GM12865 (cell line): Measurements from ENCODE around the gene CDC42BPA.

Experiments used
- DNase-seq: peaks from one replicate; pipeline ENCODE4 v3.0.0; 2010; ENCODE audit warnings: low read depth
- H3K4me3 ChIP-seq: 2 replicates; pipeline ENCODE4 v1.5.1; 2011; ENCODE audit warnings: mild to moderate bottlenecking, low read depth, low read length, control low read depth
- TF ChIP-seq, protein P1 (sequence below): IDR thresholded peaks from 2 replicates; pipeline ENCODE4 v1.5.1; 2011; ENCODE audit warnings: low read length, control low read depth, low read depth, inconsistent platforms; ENCODE audit not compliant: insufficient read depth; ENCODE audit errors: missing control alignments

The CDC42BPA gene

DNA sequence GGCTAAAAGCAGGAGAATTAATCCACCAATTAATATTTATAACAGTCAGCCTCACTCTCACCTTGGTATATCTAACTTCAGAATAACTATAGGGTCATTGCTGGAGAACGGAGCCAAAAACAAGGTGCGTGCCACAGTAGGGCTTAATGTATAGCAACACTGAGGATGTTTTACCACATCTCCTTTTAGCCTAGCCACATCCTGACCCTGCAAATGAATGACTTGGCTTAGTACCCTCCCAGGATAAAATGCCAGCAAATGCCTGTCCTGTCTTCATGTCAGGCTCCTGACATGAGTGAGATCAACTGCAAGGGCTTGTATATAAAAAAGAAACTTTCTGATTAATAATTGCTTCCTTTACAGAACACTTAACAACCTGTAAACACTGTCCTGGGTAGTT is 2.7 kb upstream of the CDC42BPA start:
- TF ChIP-seq, protein P1, sequence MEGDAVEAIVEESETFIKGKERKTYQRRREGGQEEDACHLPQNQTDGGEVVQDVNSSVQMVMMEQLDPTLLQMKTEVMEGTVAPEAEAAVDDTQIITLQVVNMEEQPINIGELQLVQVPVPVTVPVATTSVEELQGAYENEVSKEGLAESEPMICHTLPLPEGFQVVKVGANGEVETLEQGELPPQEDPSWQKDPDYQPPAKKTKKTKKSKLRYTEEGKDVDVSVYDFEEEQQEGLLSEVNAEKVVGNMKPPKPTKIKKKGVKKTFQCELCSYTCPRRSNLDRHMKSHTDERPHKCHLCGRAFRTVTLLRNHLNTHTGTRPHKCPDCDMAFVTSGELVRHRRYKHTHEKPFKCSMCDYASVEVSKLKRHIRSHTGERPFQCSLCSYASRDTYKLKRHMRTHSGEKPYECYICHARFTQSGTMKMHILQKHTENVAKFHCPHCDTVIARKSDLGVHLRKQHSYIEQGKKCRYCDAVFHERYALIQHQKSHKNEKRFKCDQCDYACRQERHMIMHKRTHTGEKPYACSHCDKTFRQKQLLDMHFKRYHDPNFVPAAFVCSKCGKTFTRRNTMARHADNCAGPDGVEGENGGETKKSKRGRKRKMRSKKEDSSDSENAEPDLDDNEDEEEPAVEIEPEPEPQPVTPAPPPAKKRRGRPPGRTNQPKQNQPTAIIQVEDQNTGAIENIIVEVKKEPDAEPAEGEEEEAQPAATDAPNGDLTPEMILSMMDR, result no peak
- DNase-seq, result no peak
- no peak overlapping the region for H3K4me3 ChIP-seq

DNA sequence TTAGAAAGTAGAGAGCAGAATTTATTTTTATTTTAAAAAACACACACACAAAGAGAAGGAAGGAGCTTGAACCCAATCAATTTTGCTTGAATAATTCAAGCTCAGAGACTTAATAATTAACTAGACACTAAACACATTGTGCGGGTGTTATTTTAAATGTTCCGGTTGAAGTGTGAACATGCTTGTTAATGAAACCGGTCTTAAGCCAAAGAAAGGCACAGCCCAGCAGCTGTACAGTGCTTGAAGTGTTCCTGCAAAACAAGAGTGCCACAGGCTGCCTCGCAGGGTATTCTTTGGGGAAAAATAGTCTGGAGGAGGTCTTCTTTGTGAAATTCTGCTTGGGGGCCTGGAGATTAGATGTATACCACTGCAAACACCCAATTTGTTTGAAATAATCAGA is 2.2 kb upstream of the CDC42BPA start:
- DNase-seq, result no peak
- TF ChIP-seq, protein P1, result no peak

DNA sequence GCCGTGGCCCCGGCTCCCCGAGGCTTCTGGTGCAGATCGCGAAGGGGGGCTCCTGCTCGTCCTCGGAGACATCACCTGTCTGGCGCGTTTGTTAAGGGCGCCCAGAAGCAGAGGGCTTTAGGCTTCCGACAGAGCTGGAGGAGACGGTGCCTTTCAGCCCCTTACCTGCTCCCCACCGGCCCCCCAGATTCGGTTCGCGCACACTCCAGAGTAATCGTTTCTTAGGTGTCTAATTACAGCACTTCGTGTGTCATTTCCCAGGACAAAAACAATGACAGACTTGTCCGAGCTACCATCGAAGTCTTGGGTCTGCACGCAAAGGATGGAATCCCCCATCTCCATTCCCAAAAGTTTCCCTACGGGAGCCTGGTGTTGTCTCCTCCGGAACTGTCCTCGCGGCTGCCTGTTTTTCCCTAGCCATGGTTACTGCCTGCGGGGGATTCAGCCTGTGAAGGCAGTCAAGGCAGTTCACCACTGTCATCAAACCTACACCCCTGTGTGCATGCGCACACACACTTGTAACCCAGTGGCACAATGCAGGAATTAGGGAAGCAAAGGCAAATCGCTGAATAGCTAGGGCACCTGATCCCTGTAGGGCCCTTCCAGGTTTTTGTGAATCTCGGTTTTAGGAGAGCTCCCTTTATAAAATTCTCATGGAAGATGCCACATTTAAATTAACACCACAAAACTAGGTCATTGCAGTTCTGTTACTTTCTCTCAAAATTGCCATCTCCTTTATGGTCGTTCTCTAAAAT is 738 bp upstream of the CDC42BPA start:
- no peak overlapping the region for H3K4me3 ChIP-seq
- DNase-seq, result no peak
- TF ChIP-seq, protein P1, result no peak

More for the DNA sequence above, 2.2 kb upstream of the CDC42BPA start:
- H3K4me3 ChIP-seq, result no peak overlapping the region

DNA sequence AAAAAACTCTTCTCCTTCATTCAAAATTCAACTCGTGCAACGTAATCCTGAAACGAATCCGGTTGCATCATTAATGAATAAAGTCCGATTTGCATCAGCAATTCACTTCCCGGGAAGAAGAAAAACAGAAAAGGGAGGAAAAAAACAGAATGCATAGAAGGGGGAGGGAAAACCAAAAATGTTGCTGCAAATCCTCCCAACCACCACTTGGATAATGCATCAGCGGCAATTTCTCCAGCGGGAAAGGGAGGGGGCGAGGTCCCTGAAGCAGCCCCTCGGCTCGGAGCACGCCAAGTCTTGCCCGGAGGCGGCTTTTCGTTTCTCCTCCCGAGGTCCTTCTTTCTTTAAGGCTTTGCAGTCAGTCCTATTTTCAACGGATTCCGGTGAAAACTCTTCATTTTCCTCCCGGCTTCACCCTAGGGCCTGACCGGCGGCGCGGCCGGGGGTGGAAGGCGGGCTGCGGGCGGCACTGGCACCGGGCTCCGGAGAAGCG is 723 bp downstream of the CDC42BPA start:
- no peak overlapping the region for H3K4me3 ChIP-seq
- TF ChIP-seq, protein P1, result no peak
- no peak for DNase-seq

DNA sequence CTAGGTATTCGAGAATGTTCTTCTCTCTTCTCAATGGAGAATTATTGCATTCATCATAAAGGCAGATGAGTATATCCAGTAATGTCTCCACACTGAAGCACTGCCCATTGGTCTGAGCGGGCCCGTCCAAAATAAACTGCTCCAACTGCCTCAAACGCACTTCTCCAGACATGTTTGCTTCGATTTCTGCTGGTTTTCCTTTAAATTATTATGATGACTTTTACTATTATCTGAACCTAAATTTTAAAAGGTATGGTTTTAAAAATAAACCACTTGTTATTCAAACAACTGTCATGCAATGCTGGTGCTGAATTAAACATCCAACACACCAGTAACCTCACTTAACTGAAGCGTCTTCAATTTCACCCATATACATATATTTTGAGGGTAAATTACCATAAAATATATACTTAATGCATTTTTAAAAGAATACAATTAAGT is 1.3 kb downstream of the CDC42BPA start:
- DNase-seq, result no peak
- TF ChIP-seq, protein P1, result no peak
- no peak overlapping the region for H3K4me3 ChIP-seq

DNA sequence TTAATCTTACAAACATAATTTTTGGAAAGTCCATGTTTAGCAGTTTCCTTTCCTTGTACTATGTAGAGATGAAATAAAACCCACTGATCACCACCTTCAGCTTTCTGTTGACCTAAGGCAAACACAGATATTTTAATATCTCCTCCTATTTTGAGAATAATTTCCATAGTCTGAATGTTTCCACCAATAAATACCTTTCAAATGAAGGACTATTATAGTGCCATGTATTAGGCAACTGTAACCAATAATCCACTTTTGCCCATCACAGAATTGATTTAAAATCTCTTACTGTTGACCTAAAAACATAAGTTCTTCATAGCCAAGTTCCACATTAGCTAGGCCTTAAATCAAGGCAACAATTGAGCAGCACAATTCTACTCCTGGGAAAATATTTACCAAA is 1.8 kb downstream of the CDC42BPA start:
- DNase-seq, result no peak
- TF ChIP-seq, protein P1, result no peak
- no peak overlapping the region for H3K4me3 ChIP-seq

DNA sequence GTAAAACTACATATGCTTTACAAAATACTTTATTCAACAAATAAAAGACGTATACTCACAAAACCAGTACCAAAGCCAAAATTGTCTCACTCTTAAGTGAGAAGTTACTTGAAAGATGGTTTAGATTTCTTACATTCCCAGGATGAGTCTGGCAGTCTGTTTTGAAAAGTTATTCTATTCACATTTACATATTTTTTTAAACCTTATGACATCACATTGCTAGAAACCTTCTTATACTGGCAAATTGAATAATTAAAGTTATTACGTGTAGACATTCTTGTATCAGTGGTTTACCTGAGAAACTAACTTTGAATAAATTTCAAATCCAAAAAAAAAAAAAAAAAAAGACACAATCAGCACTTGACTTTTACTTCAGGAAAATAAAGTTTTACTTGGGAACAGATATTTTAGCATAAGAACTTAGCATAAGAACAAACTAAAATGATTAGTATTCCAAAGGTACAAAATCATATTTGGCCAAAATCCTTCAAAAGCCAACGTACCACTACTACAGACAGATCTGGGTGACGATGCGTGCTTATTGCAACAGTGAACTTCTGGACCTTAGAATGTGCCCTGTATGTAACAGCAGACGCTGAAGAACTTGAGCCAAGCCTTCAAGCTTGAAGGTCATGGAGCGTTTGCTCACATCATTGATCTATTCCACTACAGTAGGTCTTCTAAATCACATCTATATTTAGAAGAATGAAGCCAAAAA is 2.5 kb downstream of the CDC42BPA start:
- H3K4me3 ChIP-seq, result no peak overlapping the region
- no peak for DNase-seq
- TF ChIP-seq, protein P1, result no peak
